Measurements from ENCODE around the gene PALM3.
A peak's percentile ranks its signal among the peaks of the same experiment; 100 is the strongest.
"Not testable (repeated sequence)": the region's sequence is repeated elsewhere in the genome, so short reads cannot be mapped to it uniquely, and the experiment has no call there.

PALM3 gene

DNA sequence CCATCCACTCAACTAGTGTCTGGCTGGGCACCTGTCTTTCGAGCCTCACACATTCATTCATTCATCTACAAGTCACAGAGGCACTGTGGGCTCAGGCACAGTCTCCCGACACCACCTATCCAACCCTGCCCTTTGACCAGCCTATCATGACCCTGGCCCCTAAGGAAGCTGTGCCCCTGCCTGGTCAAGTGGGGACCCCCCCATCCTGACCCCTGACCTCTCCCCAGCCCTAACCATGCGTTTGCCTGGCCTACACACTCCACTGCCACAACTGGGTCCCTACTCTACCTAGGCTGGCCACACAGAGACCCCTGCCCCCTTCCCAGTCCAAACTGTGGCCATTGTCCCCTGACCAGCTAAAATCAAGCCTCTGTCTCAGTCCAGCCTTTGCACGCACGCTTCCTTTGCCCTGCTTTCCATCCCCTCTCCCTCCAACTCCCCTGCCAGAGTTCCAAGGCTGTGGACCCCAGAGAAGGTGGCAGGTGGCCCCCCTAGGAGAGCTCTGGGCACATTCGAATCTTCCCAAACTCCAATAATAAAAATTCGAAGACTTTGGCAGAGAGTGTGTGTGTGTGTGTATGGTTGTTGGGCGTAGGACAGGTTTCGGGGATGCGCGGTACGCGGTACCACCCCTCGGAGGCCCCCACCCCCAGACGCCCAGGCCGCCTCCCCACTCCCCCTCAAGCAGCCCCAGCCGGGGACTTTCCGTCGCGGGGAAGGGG lies 30.7 kb downstream of the PALM3 start:
- DNase-seq (ENCODE audit: low read depth in 1 of 2, low spot score in 1 of 2): no peak
- in situ Hi-C loops (cut with HindIII; ENCODE audit: low pct_unique_long_range_greater_than_20kb, low sequenced_read_pairs): no loop called here
- no peak for TF ChIP-seq JUND (IDR thresholded peaks at IDR 0.05; ENCODE audit: low read depth)

DNA sequence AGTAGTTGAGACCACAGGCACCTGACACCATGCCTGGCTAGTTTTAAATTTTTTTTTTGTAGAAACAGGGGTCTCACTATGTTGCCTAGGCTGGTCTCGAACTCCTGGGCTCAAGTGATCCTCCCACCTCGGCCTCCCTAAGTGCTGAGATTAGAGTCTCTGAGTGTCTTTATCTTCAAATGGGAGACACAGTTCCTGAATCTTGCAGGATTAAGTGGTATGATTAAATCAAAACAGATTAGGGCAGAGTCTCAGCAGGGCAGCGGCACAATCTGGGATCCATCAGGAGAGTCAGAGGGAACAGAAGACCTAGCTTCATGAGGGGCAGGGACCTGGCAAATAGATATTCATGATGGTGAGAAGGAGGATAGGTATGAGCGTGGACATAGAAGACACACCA lies 33.0 kb downstream of the PALM3 start:
- DNase-seq (ENCODE audit: low read depth in 1 of 2, low spot score in 1 of 2): no peak
- in situ Hi-C loops (cut with HindIII; ENCODE audit: low pct_unique_long_range_greater_than_20kb, low sequenced_read_pairs): no loop called here
- no peak for TF ChIP-seq JUND (IDR thresholded peaks at IDR 0.05; ENCODE audit: low read depth)

DNA sequence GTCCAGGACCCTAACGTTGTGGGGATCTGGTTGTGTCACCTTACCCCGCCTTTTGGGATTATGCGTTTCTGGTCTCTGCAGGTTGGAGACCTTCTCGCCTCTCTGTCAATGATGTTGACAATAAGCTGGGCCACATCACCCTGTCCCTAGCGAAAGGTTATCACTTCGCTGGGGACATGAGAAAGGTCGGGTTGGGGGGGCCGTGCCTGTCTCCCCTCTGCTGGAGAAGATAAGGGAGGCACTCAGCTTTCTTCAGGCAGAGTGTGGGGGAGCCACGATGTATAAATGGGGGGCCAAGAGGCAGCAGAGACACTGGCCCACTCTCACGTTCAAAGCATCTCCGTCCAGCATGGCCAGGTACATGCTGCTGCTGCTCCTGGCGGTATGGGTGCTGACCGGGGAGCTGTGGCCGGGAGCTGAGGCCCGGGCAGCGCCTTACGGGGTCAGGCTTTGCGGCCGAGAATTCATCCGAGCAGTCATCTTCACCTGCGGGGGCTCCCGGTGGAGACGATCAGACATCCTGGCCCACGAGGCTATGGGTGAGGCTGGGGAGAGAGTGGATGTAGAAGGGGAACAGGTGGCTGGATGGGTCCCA lies 33.9 kb downstream of the PALM3 start, which contains the start of gene RLN3:
Gene RLN3 (plus strand): TSS at position 293 of the 595 bp plus-strand sequence. CDS start 57 bp downstream, at position 350.
- no peak for DNase-seq (ENCODE audit: low read depth in 1 of 2, low spot score in 1 of 2)
- in situ Hi-C loops (cut with HindIII; ENCODE audit: low pct_unique_long_range_greater_than_20kb, low sequenced_read_pairs): no loop called here
- TF ChIP-seq JUND (IDR thresholded peaks at IDR 0.05; ENCODE audit: low read depth): no peak

DNA sequence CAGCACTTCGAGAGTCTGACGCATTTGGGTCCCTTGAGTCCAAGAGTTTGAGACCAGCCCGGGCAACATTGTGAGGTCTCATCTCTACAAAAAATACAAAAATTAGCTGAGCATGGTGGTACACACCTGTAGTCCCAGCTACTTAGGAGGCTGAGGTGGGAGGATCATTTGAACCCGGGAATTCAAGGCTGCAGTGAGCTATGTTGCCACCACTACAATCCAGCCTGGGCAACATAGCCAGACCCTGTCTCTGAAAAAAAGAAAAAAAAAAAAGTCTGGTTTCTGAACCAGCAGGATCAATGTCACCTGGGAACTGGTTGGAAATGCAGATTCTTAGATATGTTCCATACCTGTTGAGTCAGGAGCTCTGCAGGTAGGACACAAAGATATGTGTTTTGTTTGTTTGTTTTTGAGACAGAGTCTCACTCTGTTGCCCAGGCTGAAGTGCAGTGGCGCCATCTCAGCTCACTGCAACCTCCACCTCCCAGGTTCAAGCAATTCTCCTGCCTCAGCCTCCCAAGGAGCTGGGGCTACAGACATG lies 35.2 kb downstream of the PALM3 start:
- in situ Hi-C loops (cut with HindIII; ENCODE audit: low pct_unique_long_range_greater_than_20kb, low sequenced_read_pairs); DNase-seq (ENCODE audit: low read depth in 1 of 2, low spot score in 1 of 2): not testable (repeated sequence)

DNA sequence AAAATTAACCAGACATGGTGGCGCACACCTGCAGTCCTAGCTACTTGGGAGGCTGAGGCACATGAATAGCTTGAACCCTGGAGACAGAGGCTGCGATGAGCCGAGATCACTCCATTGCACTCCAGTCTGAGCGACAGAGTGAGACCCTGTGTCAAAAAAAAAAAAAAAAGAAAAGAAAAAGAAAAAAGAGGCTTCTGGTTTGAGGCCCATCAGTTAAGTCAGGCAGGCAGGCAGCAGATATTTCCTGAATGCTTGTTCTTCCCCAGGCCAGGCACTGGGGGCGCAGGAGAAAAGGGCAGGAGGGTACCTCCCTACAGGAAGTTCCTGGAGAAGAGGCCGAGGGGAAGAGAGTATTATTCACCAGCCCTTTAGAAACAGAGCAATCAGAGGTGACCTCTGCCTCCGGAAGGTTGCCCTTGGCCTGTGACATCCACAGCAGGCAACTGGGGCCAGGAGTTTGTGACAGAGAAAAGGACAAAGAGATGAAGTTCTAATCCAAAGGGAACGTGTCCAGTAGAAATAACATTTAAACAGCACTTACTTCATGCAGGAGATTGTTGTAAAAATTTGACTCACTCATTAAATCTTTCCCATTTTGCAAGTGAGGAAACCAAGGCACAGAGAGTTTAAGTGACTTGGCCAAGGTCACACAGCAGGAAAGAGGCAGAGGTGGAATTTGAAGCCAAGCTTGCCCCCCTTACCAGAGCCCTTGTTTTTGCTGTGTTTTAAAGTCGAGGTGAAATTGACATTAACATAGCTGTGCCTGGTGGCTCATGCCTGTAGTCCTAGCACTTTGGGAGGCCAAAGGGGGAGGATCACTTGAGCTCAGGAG lies 38.3 kb downstream of the PALM3 start:
- no peak for TF ChIP-seq JUND (IDR thresholded peaks at IDR 0.05; ENCODE audit: low read depth)
- peak; percentile 45 to 74 for DNase-seq (ENCODE audit: low read depth in 1 of 2, low spot score in 1 of 2)
- in situ Hi-C loops (cut with HindIII; ENCODE audit: low pct_unique_long_range_greater_than_20kb, low sequenced_read_pairs): no loop called here

DNA sequence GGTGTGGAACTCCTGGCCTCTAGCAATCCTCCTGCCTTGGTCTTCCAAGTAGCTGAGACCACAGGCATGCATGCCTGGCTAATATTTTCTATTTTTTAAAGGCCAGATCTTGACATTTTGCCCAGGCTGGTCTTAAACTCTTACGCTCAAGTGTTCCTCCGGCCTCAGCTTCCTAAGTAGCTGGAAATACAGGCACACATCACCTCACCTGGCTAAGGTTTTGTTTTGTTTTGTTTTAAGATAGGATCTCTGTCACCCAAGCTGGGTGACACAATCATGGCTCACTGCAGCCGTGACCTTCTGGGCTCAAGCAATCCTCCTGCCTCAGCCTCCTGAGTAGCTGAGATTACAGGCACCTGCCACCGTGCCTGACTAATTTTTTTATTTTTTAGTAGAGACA lies 39.4 kb downstream of the PALM3 start:
- peak in 1 of 2 experiments; percentile 69 for DNase-seq (ENCODE audit: low read depth in 1 of 2, low spot score in 1 of 2)
- no peak for TF ChIP-seq JUND (IDR thresholded peaks at IDR 0.05; ENCODE audit: low read depth)
- in situ Hi-C loops (cut with HindIII; ENCODE audit: low pct_unique_long_range_greater_than_20kb, low sequenced_read_pairs): no loop called here

DNA sequence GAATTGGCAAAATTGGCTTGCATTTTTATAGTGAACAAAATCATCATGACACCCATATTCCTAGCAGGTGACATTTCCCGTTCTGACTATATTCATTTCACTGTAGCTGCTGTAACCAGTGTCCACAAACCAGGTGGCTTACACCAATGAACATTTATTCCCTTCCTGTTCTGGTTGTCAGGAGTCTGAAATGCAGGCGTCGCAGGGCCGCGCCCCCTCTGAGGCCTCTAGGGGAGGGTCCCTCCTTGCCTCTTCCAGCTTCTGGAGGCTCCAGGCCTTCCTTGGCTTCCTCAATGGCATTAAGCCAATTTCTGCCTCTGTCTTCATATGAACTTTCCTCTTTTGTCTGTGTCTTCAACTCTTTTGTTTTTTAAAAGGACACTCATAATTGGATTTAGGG lies 40.4 kb downstream of the PALM3 start:
- peak in 1 of 2 experiments; percentile 13 for DNase-seq (ENCODE audit: low read depth in 1 of 2, low spot score in 1 of 2)
- in situ Hi-C loops (cut with HindIII; ENCODE audit: low pct_unique_long_range_greater_than_20kb, low sequenced_read_pairs): no loop called here
- TF ChIP-seq JUND (IDR thresholded peaks at IDR 0.05; ENCODE audit: low read depth): no peak

DNA sequence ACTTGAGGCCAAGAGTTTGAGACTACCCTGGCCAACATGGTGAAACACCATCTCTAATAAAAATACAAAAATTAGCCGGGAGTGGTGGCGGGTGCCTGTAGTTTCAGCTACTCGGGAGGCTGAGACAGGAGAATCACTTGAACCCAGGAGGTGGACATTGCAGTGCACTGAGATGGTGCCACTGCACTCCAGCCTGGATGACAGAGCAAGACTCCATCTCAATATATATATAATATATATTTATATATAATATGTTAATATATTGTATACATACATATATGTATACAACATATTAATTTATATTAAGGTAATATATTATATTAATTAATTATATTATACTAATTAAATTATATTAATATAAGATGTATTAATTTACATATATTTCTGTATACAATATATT lies 42.1 kb downstream of the PALM3 start:
- DNase-seq (ENCODE audit: low read depth in 1 of 2, low spot score in 1 of 2); in situ Hi-C loops (cut with HindIII; ENCODE audit: low pct_unique_long_range_greater_than_20kb, low sequenced_read_pairs): not testable (repeated sequence)

DNA sequence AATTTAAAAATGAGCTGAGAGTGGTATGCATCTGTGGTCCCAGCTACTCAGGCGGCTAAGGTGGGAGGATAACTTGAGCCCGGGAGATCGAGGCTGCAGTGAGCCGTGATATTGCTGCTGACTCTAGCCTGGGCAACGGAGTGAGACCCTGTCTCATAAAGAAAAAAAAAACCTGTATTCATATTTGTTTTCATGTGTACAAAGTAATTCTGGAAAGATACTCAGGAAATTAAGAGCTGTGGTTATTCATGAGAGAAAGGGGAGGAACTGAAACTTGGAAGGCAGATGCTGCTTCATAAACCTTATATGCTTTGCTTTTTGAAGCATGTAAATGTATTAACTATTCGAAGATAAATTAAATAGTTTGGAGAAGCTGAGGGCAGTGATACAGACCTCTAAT lies 42.8 kb downstream of the PALM3 start:
- no peak for DNase-seq (ENCODE audit: low read depth in 1 of 2, low spot score in 1 of 2)
- TF ChIP-seq JUND (IDR thresholded peaks at IDR 0.05; ENCODE audit: low read depth): no peak
- in situ Hi-C loops (cut with HindIII; ENCODE audit: low pct_unique_long_range_greater_than_20kb, low sequenced_read_pairs): no loop called here

DNA sequence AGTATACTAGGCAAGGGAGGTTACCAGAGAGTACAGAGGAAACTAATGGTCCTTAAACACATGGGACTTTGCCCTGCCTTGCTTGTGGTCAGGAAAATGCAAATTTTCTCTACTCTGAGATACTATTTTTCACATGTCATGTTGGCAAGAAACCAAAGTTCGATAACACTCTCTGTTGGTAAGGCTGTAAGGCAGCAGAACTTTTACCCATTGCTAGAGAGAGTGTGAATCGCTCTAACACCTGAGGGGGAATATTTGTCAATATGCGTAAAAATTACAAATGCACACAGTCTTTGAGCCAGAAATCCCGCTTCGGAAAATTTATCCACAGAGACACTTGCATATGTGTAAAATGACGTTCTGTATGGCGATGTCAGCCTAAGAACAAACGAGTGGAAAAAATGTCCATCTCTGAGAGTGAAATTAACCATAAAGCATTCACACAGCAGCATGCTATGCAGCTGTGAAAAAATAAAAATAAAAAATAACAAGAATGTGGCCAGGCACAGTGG lies 46.3 kb downstream of the PALM3 start:
- in situ Hi-C loops (cut with HindIII; ENCODE audit: low pct_unique_long_range_greater_than_20kb, low sequenced_read_pairs): no loop called here
- DNase-seq (ENCODE audit: low read depth in 1 of 2, low spot score in 1 of 2): no peak
- no peak for TF ChIP-seq JUND (IDR thresholded peaks at IDR 0.05; ENCODE audit: low read depth)

DNA sequence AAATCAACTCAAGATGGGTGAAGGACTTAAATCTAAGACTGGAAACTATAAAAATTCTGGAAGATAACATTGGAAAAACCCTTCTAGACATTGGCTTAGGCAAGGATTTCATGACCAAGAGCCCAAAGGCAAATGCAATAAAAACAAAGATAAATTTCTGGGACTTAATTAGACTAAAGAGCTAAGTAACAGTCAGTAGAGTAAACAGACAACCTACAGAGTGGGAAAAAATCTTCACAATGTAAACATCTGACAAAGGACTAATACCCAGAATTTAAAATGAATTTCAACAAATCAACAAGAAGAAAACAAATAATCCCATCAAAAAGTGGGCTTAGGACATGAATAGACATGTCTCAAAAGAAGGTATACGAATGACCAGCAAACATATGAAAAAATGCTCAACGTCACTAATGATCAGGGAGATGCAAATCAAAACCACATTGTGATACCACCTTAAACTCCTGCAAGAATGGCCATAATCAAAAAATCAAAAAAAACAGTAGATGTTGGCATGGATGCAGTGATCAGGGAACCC lies 49.4 kb downstream of the PALM3 start:
- no peak for TF ChIP-seq JUND (IDR thresholded peaks at IDR 0.05; ENCODE audit: low read depth)
- no peak for DNase-seq (ENCODE audit: low read depth in 1 of 2, low spot score in 1 of 2)
- in situ Hi-C loops (cut with HindIII; ENCODE audit: low pct_unique_long_range_greater_than_20kb, low sequenced_read_pairs): no loop called here

DNA sequence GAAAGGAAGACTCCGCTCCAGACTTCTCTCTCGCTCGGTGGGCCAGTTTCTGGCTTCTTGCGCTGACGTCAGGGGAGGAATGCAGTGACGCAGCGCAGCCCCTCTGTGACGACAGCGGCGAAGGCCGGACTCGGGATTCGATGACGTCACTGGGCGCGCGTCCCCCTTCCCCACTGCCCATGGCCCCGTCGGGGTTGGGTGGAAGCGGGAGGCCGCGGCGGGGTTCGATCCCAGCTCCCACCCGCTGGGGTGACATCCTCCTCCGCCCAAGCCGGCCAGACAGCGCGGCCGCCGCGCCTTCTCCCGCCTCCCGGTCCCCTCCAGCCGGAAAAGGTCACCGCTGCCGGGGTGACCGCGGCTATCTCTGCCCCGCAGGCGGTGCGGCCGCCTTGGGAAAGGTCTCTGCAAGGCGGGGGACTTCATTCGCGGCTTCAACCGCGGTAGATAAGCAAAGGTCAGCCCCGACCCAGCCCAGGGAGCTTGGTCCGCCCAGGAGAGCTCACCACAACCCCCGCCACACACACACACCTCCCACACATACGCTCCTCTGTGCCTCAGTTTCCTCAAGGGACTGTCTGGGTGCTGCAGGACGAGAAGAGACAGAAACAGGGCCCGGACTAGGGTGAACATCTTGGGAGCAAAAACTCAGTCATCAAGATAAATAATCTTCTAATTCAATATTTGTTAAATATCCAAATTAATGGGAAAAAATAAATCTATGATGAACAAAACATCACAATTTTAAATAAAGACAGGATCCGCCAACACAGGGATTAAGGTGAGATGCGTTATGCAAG lies 54.9 kb downstream of the PALM3 start:
- TF ChIP-seq JUND (IDR thresholded peaks at IDR 0.05; ENCODE audit: low read depth): no peak
- no peak for DNase-seq (ENCODE audit: low read depth in 1 of 2, low spot score in 1 of 2)
- in situ Hi-C loops (cut with HindIII; ENCODE audit: low pct_unique_long_range_greater_than_20kb, low sequenced_read_pairs): no loop called here

All from T47D (cell line).